ENCODE measurements around the gene GFER. TPM values are rescaled to one million over a fixed set of nuclear protein-coding genes. Genes with fewer than 3 reads are reported as not detected.

Gene GFER
- total and polyA plus RNA-seq, 4 donors = 7.4 to 28.4 (median 15.1) TPM

DNA sequence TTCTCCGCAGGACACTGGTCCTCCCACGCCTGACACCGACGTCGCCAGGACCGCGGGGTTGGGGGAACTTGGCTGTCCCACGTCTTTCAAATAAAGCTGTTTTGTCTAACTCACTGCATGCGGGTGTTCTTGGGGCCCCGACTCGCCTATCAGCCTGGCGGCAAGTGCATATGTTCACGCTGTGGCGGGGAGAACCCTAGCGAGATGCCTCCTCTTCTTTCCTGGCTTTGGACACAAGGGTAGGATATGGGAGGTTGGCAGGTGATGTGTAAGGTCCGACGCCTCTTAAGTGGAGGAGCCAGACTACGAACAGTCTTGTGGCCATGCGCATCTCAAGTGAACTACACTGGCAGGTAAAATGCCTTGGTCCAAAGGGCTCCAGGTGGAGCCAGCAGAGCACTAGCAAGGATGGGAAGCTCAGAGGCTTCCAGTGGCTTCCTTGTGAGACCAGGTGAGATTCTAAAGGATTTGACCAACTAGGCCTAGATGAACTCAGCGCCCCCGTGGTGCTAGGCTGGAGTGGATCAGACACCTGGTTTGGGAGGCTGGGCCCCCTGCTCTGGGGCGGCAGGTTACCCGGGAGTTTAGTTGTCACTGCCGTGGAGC, 18.5 kb upstream of the GFER start:
- Histone ChIP-seq H3K9me3 (ENCODE audit: control insufficient read depth in 4 of 4, low read length in 3 of 4) (no peaks in the 10 kb centered on the region), H3K36me3 (ENCODE audit: control insufficient read depth in 4 of 4, insufficient read depth in 3 of 4, low read depth in 1 of 4, low read length in 3 of 4) (peaks cover 0 to 26% (median 7%) of the 10 kb centered on the region in 4 donors), H3K9ac (ENCODE audit: low read depth in 1 of 2, low read length in 2 of 2) (peak overlapping the region; percentile 61 to 99), H3K27ac (ENCODE audit: low read depth in 1 of 2, low read length in 2 of 2) (peak overlapping the region; percentile 89 to 93), H3K4me3 (ENCODE audit: low read depth in 1 of 3, low read length in 3 of 3) (peak overlapping the region; percentile 81 to 97 (median 82)), H3K4me1 (ENCODE audit: control insufficient read depth in 4 of 4, insufficient read depth in 4 of 4, low read length in 3 of 4) (peaks cover 4 to 28% (median 21%) of the 10 kb centered on the region in 4 donors), H3K27me3 (ENCODE audit: control insufficient read depth in 4 of 4, insufficient read depth in 4 of 4, low read length in 3 of 4) (no peaks in the 10 kb centered on the region)
- WGBS = 23% methylated on average over 24 of the region's 24 CpGs
- DNase-seq (ENCODE audit: low spot score) = no peak
- TF ChIP-seq SP1 (IDR thresholded peaks at IDR 0.05) (no peak), FOXA2 (IDR thresholded peaks at IDR 0.05) (no peak), RXRA (IDR thresholded peaks at IDR 0.05) (no peak), TAF1 (conservative IDR thresholded peaks at IDR 0.05) (no peak), HNF4G (IDR thresholded peaks at IDR 0.05) (no peak), RAD21 (IDR thresholded peaks at IDR 0.05) (no peak), FOXA1 (IDR thresholded peaks at IDR 0.05) (no peak), JUND (IDR thresholded peaks at IDR 0.05) (no peak)
- TF ChIP-seq, protein P1, sequence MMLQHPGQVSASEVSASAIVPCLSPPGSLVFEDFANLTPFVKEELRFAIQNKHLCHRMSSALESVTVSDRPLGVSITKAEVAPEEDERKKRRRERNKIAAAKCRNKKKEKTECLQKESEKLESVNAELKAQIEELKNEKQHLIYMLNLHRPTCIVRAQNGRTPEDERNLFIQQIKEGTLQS (IDR thresholded peaks at IDR 0.05) = no peak
- TF ChIP-seq, protein P2, sequence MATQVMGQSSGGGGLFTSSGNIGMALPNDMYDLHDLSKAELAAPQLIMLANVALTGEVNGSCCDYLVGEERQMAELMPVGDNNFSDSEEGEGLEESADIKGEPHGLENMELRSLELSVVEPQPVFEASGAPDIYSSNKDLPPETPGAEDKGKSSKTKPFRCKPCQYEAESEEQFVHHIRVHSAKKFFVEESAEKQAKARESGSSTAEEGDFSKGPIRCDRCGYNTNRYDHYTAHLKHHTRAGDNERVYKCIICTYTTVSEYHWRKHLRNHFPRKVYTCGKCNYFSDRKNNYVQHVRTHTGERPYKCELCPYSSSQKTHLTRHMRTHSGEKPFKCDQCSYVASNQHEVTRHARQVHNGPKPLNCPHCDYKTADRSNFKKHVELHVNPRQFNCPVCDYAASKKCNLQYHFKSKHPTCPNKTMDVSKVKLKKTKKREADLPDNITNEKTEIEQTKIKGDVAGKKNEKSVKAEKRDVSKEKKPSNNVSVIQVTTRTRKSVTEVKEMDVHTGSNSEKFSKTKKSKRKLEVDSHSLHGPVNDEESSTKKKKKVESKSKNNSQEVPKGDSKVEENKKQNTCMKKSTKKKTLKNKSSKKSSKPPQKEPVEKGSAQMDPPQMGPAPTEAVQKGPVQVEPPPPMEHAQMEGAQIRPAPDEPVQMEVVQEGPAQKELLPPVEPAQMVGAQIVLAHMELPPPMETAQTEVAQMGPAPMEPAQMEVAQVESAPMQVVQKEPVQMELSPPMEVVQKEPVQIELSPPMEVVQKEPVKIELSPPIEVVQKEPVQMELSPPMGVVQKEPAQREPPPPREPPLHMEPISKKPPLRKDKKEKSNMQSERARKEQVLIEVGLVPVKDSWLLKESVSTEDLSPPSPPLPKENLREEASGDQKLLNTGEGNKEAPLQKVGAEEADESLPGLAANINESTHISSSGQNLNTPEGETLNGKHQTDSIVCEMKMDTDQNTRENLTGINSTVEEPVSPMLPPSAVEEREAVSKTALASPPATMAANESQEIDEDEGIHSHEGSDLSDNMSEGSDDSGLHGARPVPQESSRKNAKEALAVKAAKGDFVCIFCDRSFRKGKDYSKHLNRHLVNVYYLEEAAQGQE (IDR thresholded peaks at IDR 0.05) = no peak
- TF ChIP-seq, protein P3, sequence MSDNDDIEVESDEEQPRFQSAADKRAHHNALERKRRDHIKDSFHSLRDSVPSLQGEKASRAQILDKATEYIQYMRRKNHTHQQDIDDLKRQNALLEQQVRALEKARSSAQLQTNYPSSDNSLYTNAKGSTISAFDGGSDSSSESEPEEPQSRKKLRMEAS (IDR thresholded peaks at IDR 0.05) = no peak

DNA sequence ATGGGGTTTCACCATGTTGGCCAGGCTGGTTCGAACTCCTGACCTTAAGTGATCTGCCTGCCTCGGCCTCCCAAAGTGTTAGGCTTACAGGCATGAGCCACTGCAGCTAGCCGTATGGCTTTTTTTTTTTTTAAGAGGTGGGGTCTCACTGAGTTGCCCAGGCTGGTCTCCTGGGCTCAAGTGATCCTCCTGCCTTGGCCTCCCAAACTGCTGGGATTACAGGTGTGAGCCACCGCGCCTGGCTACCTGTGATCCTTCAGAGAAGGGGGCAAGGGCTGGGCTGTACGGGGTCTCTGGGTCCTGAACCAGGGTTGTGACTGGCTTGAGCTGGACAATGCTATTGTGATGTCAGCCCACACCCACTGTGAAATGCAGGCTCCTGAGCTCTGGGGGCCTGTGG, 17.5 kb upstream of the GFER start, which contains the start of gene RNF151:
RNF151 (plus strand) TSS at position 397 of the 400 bp plus-strand sequence. CDS start 26 bp downstream, outside the sequence.
- H3K4me1 ChIP-seq (ENCODE audit: control insufficient read depth in 4 of 4, insufficient read depth in 4 of 4, low read length in 3 of 4) = peaks cover 4 to 25% (median 22%) of the 10 kb centered on the region in 4 donors
- TF ChIP-seq FOXA2 (IDR thresholded peaks at IDR 0.05) (no peak), HNF4A (conservative IDR thresholded peaks at IDR 0.05) (no peak), HNF4G (IDR thresholded peaks at IDR 0.05) (no peak), NR2F2 (IDR thresholded peaks at IDR 0.05) (no peak), TAF1 (conservative IDR thresholded peaks at IDR 0.05) (no peak), GABPA (IDR thresholded peaks at IDR 0.05 in 1 of 2, conservative IDR thresholded peaks at IDR 0.05 in 1 of 2) (no peak), RAD21 (IDR thresholded peaks at IDR 0.05) (no peak), RXRA (IDR thresholded peaks at IDR 0.05) (no peak), YY1 (IDR thresholded peaks at IDR 0.05) (no peak), EGR1 (IDR thresholded peaks at IDR 0.05; ENCODE audit: low read depth in 2 of 2) (no peak)
- TF ChIP-seq, protein P4, sequence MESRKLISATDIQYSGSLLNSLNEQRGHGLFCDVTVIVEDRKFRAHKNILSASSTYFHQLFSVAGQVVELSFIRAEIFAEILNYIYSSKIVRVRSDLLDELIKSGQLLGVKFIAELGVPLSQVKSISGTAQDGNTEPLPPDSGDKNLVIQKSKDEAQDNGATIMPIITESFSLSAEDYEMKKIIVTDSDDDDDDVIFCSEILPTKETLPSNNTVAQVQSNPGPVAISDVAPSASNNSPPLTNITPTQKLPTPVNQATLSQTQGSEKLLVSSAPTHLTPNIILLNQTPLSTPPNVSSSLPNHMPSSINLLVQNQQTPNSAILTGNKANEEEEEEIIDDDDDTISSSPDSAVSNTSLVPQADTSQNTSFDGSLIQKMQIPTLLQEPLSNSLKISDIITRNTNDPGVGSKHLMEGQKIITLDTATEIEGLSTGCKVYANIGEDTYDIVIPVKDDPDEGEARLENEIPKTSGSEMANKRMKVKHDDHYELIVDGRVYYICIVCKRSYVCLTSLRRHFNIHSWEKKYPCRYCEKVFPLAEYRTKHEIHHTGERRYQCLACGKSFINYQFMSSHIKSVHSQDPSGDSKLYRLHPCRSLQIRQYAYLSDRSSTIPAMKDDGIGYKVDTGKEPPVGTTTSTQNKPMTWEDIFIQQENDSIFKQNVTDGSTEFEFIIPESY (IDR thresholded peaks at IDR 0.05) = no peak
- TF ChIP-seq, protein P5, sequence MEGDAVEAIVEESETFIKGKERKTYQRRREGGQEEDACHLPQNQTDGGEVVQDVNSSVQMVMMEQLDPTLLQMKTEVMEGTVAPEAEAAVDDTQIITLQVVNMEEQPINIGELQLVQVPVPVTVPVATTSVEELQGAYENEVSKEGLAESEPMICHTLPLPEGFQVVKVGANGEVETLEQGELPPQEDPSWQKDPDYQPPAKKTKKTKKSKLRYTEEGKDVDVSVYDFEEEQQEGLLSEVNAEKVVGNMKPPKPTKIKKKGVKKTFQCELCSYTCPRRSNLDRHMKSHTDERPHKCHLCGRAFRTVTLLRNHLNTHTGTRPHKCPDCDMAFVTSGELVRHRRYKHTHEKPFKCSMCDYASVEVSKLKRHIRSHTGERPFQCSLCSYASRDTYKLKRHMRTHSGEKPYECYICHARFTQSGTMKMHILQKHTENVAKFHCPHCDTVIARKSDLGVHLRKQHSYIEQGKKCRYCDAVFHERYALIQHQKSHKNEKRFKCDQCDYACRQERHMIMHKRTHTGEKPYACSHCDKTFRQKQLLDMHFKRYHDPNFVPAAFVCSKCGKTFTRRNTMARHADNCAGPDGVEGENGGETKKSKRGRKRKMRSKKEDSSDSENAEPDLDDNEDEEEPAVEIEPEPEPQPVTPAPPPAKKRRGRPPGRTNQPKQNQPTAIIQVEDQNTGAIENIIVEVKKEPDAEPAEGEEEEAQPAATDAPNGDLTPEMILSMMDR (IDR thresholded peaks at IDR 0.05; ENCODE audit: low read depth, low read length, missing input control) = no peak
- TF ChIP-seq, protein P2 (IDR thresholded peaks at IDR 0.05) = no peak
- TF ChIP-seq, protein P1 (IDR thresholded peaks at IDR 0.05) = no peak
- TF ChIP-seq, protein P3 (IDR thresholded peaks at IDR 0.05) = no peak
- H3K27me3 ChIP-seq (ENCODE audit: control insufficient read depth in 4 of 4, insufficient read depth in 4 of 4, low read length in 3 of 4) = no peaks in the 10 kb centered on the region
- H3K4me3 ChIP-seq (ENCODE audit: low read depth in 1 of 3, low read length in 3 of 3) = peak within 1 kb of the TSS; percentile 81 to 97 (median 82)
- no peak for DNase-seq (ENCODE audit: low spot score)
- peaks cover 0 to 23% (median 7%) of the 10 kb centered on the region in 4 donors for H3K36me3 ChIP-seq (ENCODE audit: control insufficient read depth in 4 of 4, insufficient read depth in 3 of 4, low read depth in 1 of 4, low read length in 3 of 4)
- peak within 1 kb of the TSS; percentile 89 to 93 for H3K27ac ChIP-seq (ENCODE audit: low read depth in 1 of 2, low read length in 2 of 2)
- WGBS = 96% methylated on average over 6 of the region's 6 CpGs
- H3K9me3 ChIP-seq (ENCODE audit: control insufficient read depth in 4 of 4, low read length in 3 of 4) = no peaks in the 10 kb centered on the region
- H3K9ac ChIP-seq (ENCODE audit: low read depth in 1 of 2, low read length in 2 of 2) = peak within 1 kb of the TSS in 1 of 2 donors; percentile 99
